Mucosa of stomach (tissue), 1 donor: Measurements from ENCODE around the gene RAPGEF4.

Experiments
- H3K27me3 ChIP-seq: one replicate; pipeline ENCODE4 v1.7.0; 2013; ENCODE audit warnings: mild to moderate bottlenecking, low read length; ENCODE audit not compliant: control insufficient read depth, insufficient read depth
- H3K36me3 ChIP-seq: one replicate; pipeline ENCODE4 v1.7.0; 2013; ENCODE audit warnings: low read length; ENCODE audit not compliant: control insufficient read depth, insufficient read depth
- H3K4me1 ChIP-seq: one replicate; pipeline ENCODE4 v1.7.0; 2013; ENCODE audit warnings: mild to moderate bottlenecking, low read length; ENCODE audit not compliant: control insufficient read depth, insufficient read depth
- H3K4me3 ChIP-seq: one replicate; pipeline ENCODE4 v1.7.0; 2013; ENCODE audit warnings: low read length
- H3K9ac ChIP-seq: one replicate; pipeline ENCODE4 v1.7.0; 2013; ENCODE audit warnings: mild to moderate bottlenecking, low read length, moderate library complexity
- H3K9me3 ChIP-seq: one replicate; pipeline ENCODE4 v1.7.0; 2013; ENCODE audit warnings: mild to moderate bottlenecking, low read length, moderate library complexity; ENCODE audit not compliant: control insufficient read depth
- donor health status: Pancreatic carcinoma.

Gene RAPGEF4

DNA sequence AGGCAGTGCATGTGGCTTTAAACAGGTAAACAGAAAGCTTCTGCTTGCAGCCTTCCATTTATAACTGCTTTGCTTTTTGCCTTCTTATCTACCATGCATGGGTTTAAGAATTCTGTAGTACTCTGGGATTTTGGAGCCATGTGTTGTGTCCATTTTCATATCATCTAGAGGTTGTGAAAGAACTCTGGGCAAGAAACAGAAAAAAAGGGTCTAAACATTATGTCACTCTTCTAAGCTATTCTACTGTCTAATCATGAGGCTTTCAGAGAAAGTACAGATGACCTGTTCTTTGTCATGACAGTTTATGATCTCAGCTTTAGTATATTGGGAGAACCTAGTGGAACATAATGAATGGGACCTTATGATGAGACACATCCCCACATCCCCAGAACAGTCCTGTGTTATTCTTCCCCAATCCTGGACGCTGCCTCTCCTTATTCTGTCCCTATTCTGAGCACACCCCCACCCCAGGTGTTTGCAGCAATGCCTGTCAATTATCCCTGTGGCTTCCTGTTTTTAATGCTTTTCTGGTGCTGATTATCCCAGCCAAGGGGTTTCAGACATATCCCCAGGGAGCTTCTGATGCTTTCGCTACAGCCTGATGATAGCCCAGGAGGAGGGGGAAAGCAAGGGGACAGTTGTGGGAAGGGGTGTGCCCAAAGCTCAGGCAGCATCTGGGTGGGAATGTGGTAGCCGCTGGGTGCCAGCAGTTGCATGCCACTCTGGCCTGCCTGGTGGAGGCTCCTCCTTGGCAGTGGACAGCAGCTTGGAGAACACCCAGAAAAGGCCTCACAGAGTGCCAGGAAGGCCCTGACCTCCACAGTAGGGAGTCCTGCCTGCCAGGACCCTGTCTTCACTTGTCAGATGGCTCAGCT lies 170.5 kb downstream of the RAPGEF4 start:
- no peaks in the 10 kb centered on the region for H3K9me3 ChIP-seq
- H3K27me3 ChIP-seq, result no peaks in the 10 kb centered on the region
- H3K9ac ChIP-seq, result no peak overlapping the region
- H3K4me1 ChIP-seq, result no peaks in the 10 kb centered on the region
- H3K36me3 ChIP-seq, result no peaks in the 10 kb centered on the region
- no peak overlapping the region for H3K4me3 ChIP-seq

- Histone ChIP-seq H3K4me3 (no peak overlapping the region), H3K9ac (no peak overlapping the region), H3K4me1 (no peaks in the 10 kb centered on the region), H3K27me3 (no peaks in the 10 kb centered on the region), H3K9me3 (no peaks in the 10 kb centered on the region), H3K36me3 (no peaks in the 10 kb centered on the region)
Observed at GRCh38 chr2:172908275-172908674, 172.6 kb downstream of the RAPGEF4 start.

DNA sequence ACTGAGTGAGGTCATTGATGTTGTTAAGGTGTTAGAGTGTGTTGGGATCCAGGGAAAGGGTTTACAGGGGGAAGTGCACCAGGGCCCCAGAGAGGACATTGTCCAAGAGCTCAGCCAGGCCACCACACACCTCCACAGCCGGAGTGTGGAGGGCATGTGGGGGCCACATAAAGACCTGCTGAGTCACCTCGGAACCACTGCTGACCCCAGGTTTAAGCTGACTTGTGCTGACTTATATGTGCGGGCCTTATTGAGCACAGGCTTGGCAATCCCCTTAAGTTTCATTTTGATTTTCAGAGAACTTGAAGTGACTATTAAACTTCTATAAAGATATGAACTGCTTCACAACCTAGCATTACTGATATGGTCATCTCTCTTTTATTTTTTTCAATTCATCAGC lies 173.8 kb downstream of the RAPGEF4 start:
- no peaks in the 10 kb centered on the region for H3K9me3 ChIP-seq
- no peaks in the 10 kb centered on the region for H3K27me3 ChIP-seq
- no peak overlapping the region for H3K4me3 ChIP-seq
- H3K36me3 ChIP-seq, result no peaks in the 10 kb centered on the region
- no peak overlapping the region for H3K9ac ChIP-seq
- H3K4me1 ChIP-seq, result no peaks in the 10 kb centered on the region

DNA sequence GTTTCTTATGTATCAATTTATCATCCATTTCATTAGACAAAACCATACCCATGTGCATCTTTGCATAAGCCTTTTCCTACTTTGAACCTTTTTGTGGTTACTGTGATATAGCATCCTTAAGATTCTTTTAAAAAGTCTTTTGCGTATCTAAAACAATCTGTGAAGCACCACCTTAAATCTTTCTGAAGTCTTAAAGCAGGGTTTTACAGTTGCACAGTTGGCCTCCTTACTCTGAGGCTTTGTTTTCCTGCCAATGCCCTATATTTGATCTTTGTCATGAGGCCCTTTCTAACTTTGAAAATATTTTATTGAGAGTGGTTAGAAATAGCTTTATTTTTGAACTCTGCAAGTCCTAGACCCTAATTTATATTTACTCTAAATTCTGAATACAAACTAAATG lies 176.6 kb downstream of the RAPGEF4 start:
- Histone ChIP-seq H3K9ac (no peak overlapping the region), H3K4me3 (no peak overlapping the region), H3K9me3 (no peaks in the 10 kb centered on the region), H3K4me1 (no peaks in the 10 kb centered on the region), H3K36me3 (no peaks in the 10 kb centered on the region), H3K27me3 (no peaks in the 10 kb centered on the region)

GRCh38 chr2:172914341-172915008 lies 178.8 kb downstream of the RAPGEF4 start:
- no peak overlapping the region for H3K9ac ChIP-seq

GRCh38 chr2:172917716-172918115 lies 182.1 kb downstream of the RAPGEF4 start:
- no peak overlapping the region for H3K9ac ChIP-seq
- no peak overlapping the region for H3K4me3 ChIP-seq
- H3K9me3 ChIP-seq, result no peaks in the 10 kb centered on the region
- H3K36me3 ChIP-seq, result no peaks in the 10 kb centered on the region
- no peaks in the 10 kb centered on the region for H3K27me3 ChIP-seq
- no peaks in the 10 kb centered on the region for H3K4me1 ChIP-seq

More at GRCh38 chr2:172914341-172915008, 178.8 kb downstream of the RAPGEF4 start:
- no peaks in the 10 kb centered on the region for H3K9me3 ChIP-seq
- H3K4me3 ChIP-seq, result no peak overlapping the region
- no peaks in the 10 kb centered on the region for H3K4me1 ChIP-seq
- H3K27me3 ChIP-seq, result no peaks in the 10 kb centered on the region
- H3K36me3 ChIP-seq, result no peaks in the 10 kb centered on the region

DNA sequence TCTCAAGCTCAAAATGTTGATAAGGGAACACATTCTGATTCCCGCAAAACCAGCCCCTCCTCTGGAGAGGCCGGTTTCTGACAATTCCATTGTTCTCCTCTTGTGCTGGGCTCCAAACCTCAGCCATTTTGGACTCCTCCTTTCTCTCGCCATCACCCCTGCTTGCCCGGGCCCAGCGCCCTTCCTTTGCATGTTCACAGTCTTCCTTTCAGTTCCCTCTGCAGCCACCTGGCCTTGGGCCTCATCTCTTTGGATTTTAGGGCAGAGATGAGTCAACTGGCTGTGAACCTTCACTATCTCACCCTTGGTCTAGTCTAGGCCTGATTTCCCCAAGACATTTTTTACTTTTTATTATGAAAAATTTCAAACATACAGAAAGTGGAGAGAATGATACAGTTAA lies 184.1 kb downstream of the RAPGEF4 start:
- Histone ChIP-seq H3K9ac (no peak overlapping the region), H3K4me3 (no peak overlapping the region), H3K27me3 (no peaks in the 10 kb centered on the region), H3K4me1 (no peaks in the 10 kb centered on the region), H3K9me3 (no peaks in the 10 kb centered on the region), H3K36me3 (no peaks in the 10 kb centered on the region)

DNA sequence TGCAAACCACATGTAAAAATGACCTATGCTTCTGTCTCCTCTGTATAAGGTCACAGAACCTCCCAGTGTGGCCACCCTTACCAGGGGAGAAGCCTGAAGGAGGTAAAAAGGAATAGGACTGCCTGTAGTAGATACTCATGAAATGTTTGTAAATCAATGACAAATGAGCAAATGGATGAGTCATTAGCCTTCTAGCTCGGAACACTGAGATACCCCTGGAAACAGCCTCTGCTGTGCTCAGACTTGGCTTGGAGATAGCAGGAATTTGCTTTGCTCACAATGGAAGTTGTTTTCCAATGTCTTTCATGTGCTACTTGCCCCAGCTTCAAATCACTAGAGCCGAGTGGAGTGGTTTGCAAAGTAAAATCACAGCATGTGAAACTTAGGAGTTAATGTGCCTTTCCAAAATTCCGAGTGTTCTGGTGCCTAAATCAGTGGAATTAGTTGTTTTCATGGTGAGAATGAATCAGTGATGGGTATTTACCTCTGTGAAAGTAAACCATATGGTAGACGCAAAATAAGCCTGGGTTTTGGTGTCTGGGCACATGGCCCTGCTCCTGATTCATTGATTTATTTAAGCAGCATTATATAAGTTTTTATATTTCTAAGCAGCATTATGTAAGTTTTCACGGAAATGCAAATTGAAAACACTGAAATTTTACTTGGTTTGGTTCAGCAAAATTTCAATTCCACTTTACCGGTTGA lies 186.0 kb downstream of the RAPGEF4 start:
- no peaks in the 10 kb centered on the region for H3K4me1 ChIP-seq
- H3K36me3 ChIP-seq, result no peaks in the 10 kb centered on the region
- no peaks in the 10 kb centered on the region for H3K27me3 ChIP-seq
- H3K4me3 ChIP-seq, result no peak overlapping the region
- H3K9me3 ChIP-seq, result no peaks in the 10 kb centered on the region
- no peak overlapping the region for H3K9ac ChIP-seq

GRCh38 chr2:172922306-172922705 lies 186.7 kb downstream of the RAPGEF4 start:
- no peak overlapping the region for H3K4me3 ChIP-seq
- H3K9me3 ChIP-seq, result no peaks in the 10 kb centered on the region
- no peak overlapping the region for H3K9ac ChIP-seq
- H3K4me1 ChIP-seq, result no peaks in the 10 kb centered on the region
- H3K36me3 ChIP-seq, result no peaks in the 10 kb centered on the region
- H3K27me3 ChIP-seq, result no peaks in the 10 kb centered on the region

- H3K9me3 ChIP-seq, result no peaks in the 10 kb centered on the region
- H3K36me3 ChIP-seq, result no peaks in the 10 kb centered on the region
- H3K27me3 ChIP-seq, result no peaks in the 10 kb centered on the region
- H3K9ac ChIP-seq, result no peak overlapping the region
- H3K4me1 ChIP-seq, result peaks cover 4% of the 10 kb centered on the region
- H3K4me3 ChIP-seq, result no peak overlapping the region
Observed at GRCh38 chr2:172922815-172923214, 187.2 kb downstream of the RAPGEF4 start.

GRCh38 chr2:172924097-172924660 lies 188.5 kb downstream of the RAPGEF4 start:
- H3K4me1 ChIP-seq, result peaks cover 16% of the 10 kb centered on the region
- H3K9me3 ChIP-seq, result no peaks in the 10 kb centered on the region
- H3K36me3 ChIP-seq, result no peaks in the 10 kb centered on the region
- H3K27me3 ChIP-seq, result no peaks in the 10 kb centered on the region
- no peak overlapping the region for H3K9ac ChIP-seq
- H3K4me3 ChIP-seq, result no peak overlapping the region

- H3K4me1 ChIP-seq, result peaks cover 16% of the 10 kb centered on the region
- no peak overlapping the region for H3K4me3 ChIP-seq
- no peaks in the 10 kb centered on the region for H3K27me3 ChIP-seq
- no peaks in the 10 kb centered on the region for H3K9me3 ChIP-seq
- no peak overlapping the region for H3K9ac ChIP-seq
- H3K36me3 ChIP-seq, result no peaks in the 10 kb centered on the region
Observed at GRCh38 chr2:172925600-172925999, 190.0 kb downstream of the RAPGEF4 start.
